Kidney capillary endothelial cell (primary cell): ENCODE measurements around the gene KIAA0408.

Experiments used
- DNase-seq: peaks from one replicate; pipeline ENCODE4 v3.0.0-alpha.2; 2018; ENCODE audit warnings: low spot score

Gene KIAA0408

GRCh38 chr6:127459231-127459641, at the start of gene KIAA0408:
KIAA0408 (minus strand) TSS chr6:127459389; CDS start chr6:127453981, 5,408 bp downstream.
- no peak for DNase-seq

- no peak for DNase-seq
Measured at GRCh38 chr6:127506894-127507293, 47.7 kb upstream of the KIAA0408 start.

DNA sequence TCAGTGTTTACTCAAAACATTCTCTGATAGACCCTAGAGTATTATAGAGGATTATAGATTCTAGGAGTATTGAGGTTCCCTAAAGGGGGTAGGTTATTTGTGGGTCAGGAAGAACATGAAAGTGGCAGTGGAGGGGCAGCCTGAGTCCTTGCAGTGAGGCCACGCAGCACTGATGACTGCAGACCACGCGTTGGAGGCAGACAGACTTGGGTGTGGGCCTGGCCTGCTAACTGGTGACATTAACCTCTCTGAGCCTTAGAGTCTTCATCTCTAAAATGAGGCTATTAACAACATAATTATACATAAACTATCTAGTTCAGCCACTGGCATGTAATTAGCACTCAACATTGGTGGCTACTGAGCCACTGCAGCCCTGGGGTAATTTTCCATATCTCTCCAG, 43.8 kb upstream of the KIAA0408 start:
- DNase-seq = no peak

DNA sequence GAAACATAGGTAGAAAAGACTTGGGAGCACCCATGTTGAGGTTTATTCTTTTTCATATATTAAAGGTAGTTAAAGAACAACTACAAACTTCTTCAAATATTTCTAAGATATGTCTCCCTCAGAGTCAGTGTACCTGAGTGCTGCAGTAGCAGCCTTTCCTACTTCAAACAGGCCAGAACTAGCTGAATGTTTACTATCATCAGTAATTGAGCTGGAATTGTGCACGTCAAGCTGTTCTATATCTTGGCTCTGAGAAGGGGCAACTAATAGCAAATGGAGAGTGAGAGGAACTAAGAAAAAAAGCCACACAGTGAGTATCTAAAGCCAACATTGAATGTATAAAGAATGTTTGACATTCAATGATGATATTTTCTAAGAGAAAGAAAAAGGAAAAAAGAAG, 38.2 kb upstream of the KIAA0408 start:
- DNase-seq = no peak

GRCh38 chr6:127496471-127496870, 37.3 kb upstream of the KIAA0408 start:
- DNase-seq = no peak

GRCh38 chr6:127494240-127494767, 35.1 kb upstream of the KIAA0408 start:
- DNase-seq = no peak

DNA sequence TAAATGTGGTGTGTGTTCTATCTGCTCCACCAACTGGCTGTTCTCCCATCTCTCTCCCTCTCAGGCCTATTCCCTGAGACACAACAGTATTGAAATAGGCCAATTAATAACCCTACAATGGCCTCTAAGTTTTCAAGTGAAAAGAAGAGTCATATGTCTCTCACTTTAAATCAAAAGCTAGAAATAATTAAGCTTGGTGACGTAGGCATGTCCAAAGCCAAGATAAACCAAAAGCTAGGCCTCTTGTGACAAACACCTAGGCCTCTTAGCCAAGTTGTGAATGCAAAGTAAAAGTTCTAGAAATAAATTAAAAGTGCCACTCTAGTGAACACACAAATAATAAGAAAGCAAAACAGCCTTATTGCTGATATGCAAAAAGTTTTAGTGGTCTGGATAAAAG, 30.1 kb upstream of the KIAA0408 start:
- DNase-seq = no peak

- no peak for DNase-seq
Measured at GRCh38 chr6:127486934-127487333, 27.7 kb upstream of the KIAA0408 start.

DNA sequence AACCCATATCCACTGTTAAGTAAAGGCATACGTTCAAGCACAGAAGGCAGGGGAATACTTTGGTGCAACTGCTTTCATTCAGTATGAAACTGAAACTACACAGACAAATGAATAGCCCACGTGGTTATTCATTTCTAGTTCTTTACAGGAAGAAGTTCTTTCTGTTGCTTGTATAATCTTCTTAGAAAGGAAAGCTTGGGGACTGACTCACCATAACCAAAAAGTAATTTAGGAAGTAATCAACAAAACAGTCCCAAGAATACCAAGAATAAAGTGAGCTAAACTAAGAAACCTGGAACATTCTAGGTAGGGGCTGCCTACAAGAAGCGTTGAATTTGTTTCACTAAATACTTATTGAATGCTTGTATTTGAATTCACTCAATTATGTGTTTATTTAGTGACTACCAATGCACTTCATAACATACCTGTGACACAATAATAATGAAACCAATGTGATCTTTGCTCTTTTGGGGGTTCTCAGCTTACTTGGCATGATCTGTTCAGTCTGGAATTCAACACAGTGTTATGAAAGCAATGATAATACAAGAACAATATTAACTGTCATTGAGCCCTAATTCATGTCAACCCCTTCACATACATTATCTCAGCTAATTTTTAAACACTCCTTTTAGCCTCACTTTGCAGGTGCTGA, 25.1 kb upstream of the KIAA0408 start:
- peak; percentile 21 for DNase-seq

DNA sequence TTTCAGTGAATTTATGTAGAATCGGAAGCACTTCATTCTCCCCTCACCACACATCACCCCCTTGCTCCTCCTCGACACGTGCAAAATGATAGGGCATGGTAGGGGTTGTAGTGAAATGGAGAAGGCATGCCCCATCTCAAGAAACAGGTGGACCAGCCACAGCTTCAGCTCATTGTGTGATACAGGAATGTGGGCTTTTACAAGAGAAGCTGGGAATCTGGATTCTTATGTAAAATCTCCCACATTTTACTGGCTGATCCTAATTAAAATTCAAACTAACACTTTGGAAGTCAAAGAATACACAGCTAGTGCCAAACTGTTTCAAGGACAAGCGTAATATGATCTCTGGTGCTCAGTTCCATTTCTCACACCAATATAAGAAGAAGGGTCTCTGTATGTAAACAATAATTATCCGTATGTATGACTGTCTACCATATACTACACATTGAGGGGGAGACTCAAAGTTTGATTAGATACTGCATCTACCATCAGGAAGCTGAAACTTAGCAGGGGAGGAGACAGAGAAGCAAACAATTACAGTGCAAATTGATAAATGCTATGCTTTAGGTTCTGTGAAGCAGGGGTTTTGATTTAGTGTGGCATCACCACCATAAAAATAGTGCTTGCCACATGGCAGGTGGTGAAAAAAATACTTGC, 24.3 kb upstream of the KIAA0408 start:
- DNase-seq = no peak

GRCh38 chr6:127482325-127482724, 23.1 kb upstream of the KIAA0408 start:
- DNase-seq = no peak

- DNase-seq = no peak
Measured at GRCh38 chr6:127481628-127482027, 22.4 kb upstream of the KIAA0408 start.

DNA sequence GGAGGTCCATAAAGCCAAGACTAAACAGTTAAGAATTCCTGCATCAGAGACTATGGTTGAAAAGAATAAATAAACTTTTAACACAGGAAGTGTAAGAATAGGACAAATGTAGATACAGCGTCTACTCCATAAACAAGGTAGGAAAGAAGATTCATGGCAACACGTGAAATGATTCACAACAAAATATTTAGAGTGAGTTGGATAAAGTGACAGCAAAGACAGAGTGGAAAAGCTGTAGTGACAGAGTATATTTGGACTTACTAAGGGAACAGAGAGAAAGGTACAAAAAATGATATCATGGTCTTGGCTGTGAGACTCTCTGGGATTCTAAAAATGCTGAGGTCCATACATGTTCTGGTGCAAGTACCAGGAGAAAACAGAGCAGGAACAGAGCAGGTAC, 21.9 kb upstream of the KIAA0408 start:
- DNase-seq = no peak

DNA sequence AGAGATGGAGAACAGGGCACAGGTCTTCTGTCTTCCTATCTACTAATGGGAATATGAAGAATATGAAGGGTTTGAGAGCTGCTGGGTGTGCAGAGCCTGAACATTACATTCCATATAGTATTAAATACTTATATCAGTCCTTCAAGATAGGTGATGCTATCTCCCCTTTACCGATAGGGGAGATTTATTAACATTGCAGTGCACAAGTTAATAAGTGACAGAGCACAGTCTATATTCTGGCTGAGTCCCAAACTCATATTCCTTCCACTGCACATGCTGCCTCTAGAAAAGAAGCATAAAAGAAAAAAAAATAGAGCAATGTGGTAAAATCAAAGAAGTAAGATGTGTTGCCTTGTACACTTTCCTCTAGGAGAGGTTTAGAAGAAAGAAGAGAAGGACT, 18.5 kb upstream of the KIAA0408 start:
- no peak for DNase-seq

GRCh38 chr6:127475823-127476176, 16.6 kb upstream of the KIAA0408 start:
- no peak for DNase-seq

DNA sequence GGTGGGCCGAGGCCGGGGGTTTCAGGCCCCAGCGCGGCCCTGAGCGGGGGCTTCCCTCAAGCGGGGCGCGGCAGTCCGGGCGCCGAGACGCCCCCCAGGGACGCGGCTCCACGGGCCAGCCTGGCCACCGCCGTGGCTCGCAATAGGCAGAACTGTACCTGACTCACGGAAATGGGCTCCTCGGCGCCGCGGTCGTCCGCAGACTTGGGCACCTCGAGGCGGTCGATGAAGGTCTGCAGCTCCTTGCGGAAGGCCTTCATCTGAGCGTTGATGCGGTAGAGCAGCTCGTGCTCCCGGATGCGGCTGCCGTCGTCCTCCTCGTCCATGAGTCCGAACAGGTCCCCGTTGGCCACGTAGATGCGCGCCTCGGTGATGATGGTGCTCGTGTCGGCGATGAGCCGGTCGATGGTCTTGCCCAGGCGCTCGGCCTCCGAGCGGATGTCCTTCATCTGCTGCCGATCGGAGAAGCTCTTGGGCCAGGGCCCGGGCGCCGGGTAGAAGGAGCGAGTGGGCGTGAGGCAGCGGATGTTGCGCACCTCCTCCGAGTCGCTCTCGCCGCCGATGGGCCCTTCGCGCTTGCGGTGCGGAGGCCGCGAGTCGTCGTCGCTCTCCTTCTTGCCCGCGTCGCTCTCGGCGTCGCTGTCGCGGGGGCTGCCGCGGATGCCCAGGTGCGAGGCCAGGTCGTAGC, 16.1 kb upstream of the KIAA0408 start:
- no peak for DNase-seq

DNA sequence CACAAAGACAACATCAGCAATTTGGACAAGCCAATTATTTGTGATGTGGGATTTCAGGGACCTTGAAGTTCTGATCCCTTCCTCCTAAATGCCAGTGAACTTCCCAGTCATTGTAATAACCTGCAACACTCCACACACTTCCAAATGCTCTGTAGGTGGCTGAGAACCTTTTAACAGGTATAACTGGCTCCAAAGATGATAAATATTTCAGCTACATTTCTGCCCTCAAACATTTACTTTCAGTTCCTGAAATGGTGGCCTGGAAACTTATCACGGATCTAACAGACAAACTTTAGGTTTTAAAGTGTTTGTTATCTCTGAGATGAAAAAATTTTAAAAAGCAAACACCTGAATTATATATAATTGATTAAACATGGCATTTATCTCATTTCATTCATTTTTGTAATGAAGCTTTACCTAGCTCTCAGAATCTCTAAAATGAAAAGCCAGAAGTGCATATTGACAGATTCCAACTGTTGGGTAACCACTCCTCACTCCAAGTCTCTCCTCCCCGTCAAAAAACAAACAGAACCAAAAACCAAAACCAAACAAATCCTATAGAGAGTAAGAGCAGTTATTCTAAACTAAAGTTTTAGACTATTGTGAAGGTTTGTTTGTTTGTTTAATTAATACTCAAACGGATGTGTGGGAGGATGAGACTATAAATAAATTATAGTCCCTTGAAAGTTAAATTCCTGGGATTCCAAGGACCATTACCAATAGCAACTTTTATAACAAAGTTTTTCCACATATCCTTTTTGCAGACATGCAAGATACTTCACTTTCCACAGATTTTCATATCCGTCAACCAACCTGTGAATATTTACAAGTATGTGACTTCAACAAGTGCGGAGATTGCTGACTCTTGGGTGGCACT, 12.4 kb upstream of the KIAA0408 start:
- DNase-seq = no peak

GRCh38 chr6:127468936-127469335, 9.7 kb upstream of the KIAA0408 start:
- no peak for DNase-seq

DNA sequence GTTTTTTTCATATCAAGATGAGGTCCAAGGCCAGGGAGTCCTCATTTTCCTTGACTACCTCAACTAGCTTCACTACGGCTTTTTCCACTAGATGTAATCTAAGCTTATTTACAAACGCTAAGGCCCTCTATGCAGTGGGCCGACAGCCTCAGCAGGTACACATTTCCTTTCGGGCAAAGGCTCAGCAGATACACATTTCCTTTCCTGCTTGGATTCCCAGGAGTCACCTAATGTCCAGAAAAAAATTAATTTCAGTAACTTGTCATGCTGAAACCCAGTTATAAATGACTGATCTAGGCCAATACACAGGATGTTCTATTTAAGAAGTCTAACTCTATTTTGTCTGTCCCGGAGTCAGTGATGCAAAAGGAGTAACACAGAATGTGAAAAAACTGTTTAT, 7.2 kb upstream of the KIAA0408 start:
- DNase-seq = no peak

DNA sequence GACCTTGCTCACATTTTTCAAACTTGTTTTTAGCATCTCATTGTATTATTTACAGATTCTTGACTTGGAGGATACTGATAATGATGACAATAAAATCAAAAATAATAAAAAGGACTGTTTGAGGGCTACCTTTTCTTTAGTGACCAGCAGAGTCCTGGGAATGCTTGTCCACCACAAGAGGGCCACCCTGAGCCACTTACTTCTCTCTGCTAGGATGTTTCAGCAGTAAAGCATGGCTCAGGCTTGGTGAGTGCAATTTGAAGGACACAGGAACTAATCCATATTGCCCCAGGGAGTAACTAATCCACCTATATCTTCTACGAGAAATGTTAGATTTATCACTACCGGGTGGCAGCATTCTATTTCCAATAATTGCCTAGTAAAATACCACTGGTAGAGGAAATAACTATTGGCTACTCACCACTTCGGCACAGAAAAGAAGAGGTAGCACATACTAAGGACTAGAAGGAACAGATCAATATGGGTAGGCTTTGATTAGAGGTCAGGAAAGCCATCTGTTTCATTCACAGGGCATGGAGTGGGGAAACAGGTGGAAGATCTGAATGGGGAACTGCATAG, 5.8 kb upstream of the KIAA0408 start:
- DNase-seq = peak; percentile 73

GRCh38 chr6:127464161-127464880, 5.1 kb upstream of the KIAA0408 start:
- DNase-seq = no peak
